ENCODE measurements around the gene COL5A2. TPM values are rescaled to one million over a fixed set of nuclear protein-coding genes. Genes with fewer than 3 reads are reported as not detected.

Gene COL5A2
- polyA plus RNA-seq, 1 donor (not counting 4 experiments of a cell fraction or from before 2014, with no cell fraction given) = 7.2 TPM

DNA sequence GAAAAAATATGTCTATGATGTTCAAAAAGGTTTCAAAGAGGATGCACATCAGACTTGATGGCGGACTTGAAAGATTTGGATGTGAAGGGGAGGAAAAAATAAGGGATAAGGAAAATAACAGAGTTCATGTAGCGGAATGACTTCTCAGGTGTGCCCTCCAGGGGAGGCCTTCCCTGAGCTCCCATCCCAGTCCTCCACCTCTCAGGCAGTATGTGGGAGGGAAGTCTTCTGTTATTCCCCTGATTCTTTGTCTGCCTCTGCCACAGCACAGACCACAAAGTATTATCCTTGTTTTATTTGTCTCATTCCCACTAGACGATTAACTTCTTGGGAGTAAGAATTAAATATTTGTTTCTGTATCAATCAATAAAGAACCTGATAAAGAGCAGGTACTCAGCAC lies 17.7 kb downstream of the COL5A2 start:
- DNase-seq (ENCODE audit: low read depth, low spot score) = no peak
- H3K36me3 ChIP-seq (ENCODE audit: control insufficient read depth in 2 of 2, extremely low read depth in 1 of 2, insufficient read depth in 2 of 2, low read length in 2 of 2) = no peaks in the 10 kb centered on the region
- H3K27ac ChIP-seq (ENCODE audit: control insufficient read depth, insufficient read depth, low read length) = no peak overlapping the region
- no peaks in the 10 kb centered on the region for H3K9me1 ChIP-seq (ENCODE audit: control insufficient read depth, extremely low read depth, insufficient read depth, low read length)
- dilution Hi-C loops (cut with MboI; ENCODE audit: extremely low pct_ligation_motif_present, low sequenced_read_pairs) = no loop called here
- H4K20me1 ChIP-seq (ENCODE audit: control insufficient read depth, extremely low read depth, insufficient read depth, low read length) = no peaks in the 10 kb centered on the region
- no peak overlapping the region for H3K4me3 ChIP-seq (ENCODE audit: control insufficient read depth in 2 of 3, extremely low read depth in 1 of 3, insufficient read depth in 2 of 3, low read depth in 1 of 3, low read length in 3 of 3)
- no peak for FAIRE-seq
- TF ChIP-seq, protein P1, sequence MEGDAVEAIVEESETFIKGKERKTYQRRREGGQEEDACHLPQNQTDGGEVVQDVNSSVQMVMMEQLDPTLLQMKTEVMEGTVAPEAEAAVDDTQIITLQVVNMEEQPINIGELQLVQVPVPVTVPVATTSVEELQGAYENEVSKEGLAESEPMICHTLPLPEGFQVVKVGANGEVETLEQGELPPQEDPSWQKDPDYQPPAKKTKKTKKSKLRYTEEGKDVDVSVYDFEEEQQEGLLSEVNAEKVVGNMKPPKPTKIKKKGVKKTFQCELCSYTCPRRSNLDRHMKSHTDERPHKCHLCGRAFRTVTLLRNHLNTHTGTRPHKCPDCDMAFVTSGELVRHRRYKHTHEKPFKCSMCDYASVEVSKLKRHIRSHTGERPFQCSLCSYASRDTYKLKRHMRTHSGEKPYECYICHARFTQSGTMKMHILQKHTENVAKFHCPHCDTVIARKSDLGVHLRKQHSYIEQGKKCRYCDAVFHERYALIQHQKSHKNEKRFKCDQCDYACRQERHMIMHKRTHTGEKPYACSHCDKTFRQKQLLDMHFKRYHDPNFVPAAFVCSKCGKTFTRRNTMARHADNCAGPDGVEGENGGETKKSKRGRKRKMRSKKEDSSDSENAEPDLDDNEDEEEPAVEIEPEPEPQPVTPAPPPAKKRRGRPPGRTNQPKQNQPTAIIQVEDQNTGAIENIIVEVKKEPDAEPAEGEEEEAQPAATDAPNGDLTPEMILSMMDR (optimal IDR thresholded peaks at IDR 0.05 in 1 of 3, IDR thresholded peaks at IDR 0.05 in 1 of 3, conservative IDR thresholded peaks at IDR 0.05 in 1 of 3; ENCODE audit: extremely low read depth in 1 of 3, insufficient read depth in 2 of 3, low read length in 3 of 3) = no peak
- no peak for TF ChIP-seq EZH2 (IDR thresholded peaks at IDR 0.05; ENCODE audit: low read length)
- no peaks in the 10 kb centered on the region for H3K27me3 ChIP-seq (ENCODE audit: control insufficient read depth, extremely low read depth, insufficient read depth, low read length)
- H3K79me2 ChIP-seq (ENCODE audit: control insufficient read depth, insufficient read depth, low read length) = no peaks in the 10 kb centered on the region
- H3K4me2 ChIP-seq (ENCODE audit: control insufficient read depth, extremely low read depth, insufficient read depth, low read depth, low read length) = no peak overlapping the region
- H3K9me3 ChIP-seq (ENCODE audit: control insufficient read depth, low read depth, low read length) = no peaks in the 10 kb centered on the region
- H3K9ac ChIP-seq (ENCODE audit: control insufficient read depth, extremely low read depth, insufficient read depth, low read length) = no peak overlapping the region
- H2AFZ ChIP-seq (ENCODE audit: control insufficient read depth, low read length) = no peak overlapping the region
- no peaks in the 10 kb centered on the region for H3K4me1 ChIP-seq (ENCODE audit: control insufficient read depth, extremely low read depth, insufficient read depth, low read length)

DNA sequence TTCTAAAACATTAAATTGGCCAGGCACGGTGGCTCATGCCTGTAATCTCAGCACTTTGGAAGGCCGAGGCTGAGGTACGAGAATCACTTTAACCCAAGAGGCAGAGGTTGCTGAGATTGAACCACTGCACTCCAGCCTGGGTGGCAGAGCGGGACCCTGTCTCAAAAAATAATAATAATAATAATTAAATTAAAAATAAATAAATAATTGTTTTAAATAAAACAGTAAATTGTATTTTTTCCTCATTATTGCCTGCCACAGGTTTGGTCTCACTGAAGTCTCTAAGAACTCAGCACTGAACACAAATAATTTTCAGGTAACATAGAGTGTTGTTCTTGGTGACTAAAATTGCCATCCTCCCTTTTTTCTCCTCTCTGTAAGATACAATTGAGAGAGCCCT lies 19.8 kb downstream of the COL5A2 start:
- FAIRE-seq = no peak
- no peaks in the 10 kb centered on the region for H3K36me3 ChIP-seq (ENCODE audit: control insufficient read depth in 2 of 2, extremely low read depth in 1 of 2, insufficient read depth in 2 of 2, low read length in 2 of 2)
- no peak overlapping the region for H3K4me2 ChIP-seq (ENCODE audit: control insufficient read depth, extremely low read depth, insufficient read depth, low read depth, low read length)
- H3K9ac ChIP-seq (ENCODE audit: control insufficient read depth, extremely low read depth, insufficient read depth, low read length) = no peak overlapping the region
- no peaks in the 10 kb centered on the region for H3K4me1 ChIP-seq (ENCODE audit: control insufficient read depth, extremely low read depth, insufficient read depth, low read length)
- dilution Hi-C loops (cut with MboI; ENCODE audit: extremely low pct_ligation_motif_present, low sequenced_read_pairs) = no loop called here
- no peak for TF ChIP-seq EZH2 (IDR thresholded peaks at IDR 0.05; ENCODE audit: low read length)
- TF ChIP-seq, protein P1 (optimal IDR thresholded peaks at IDR 0.05 in 1 of 3, IDR thresholded peaks at IDR 0.05 in 1 of 3, conservative IDR thresholded peaks at IDR 0.05 in 1 of 3; ENCODE audit: extremely low read depth in 1 of 3, insufficient read depth in 2 of 3, low read length in 3 of 3) = no peak
- no peak overlapping the region for H3K27ac ChIP-seq (ENCODE audit: control insufficient read depth, insufficient read depth, low read length)
- H4K20me1 ChIP-seq (ENCODE audit: control insufficient read depth, extremely low read depth, insufficient read depth, low read length) = no peaks in the 10 kb centered on the region
- no peaks in the 10 kb centered on the region for H3K9me3 ChIP-seq (ENCODE audit: control insufficient read depth, low read depth, low read length)
- no peaks in the 10 kb centered on the region for H3K9me1 ChIP-seq (ENCODE audit: control insufficient read depth, extremely low read depth, insufficient read depth, low read length)
- no peaks in the 10 kb centered on the region for H3K27me3 ChIP-seq (ENCODE audit: control insufficient read depth, extremely low read depth, insufficient read depth, low read length)
- no peak for DNase-seq (ENCODE audit: low read depth, low spot score)
- H3K4me3 ChIP-seq (ENCODE audit: control insufficient read depth in 2 of 3, extremely low read depth in 1 of 3, insufficient read depth in 2 of 3, low read depth in 1 of 3, low read length in 3 of 3) = no peak overlapping the region
- H3K79me2 ChIP-seq (ENCODE audit: control insufficient read depth, insufficient read depth, low read length) = no peaks in the 10 kb centered on the region
- no peak overlapping the region for H2AFZ ChIP-seq (ENCODE audit: control insufficient read depth, low read length)
